ENCODE data around the gene SIL1.

DNA sequence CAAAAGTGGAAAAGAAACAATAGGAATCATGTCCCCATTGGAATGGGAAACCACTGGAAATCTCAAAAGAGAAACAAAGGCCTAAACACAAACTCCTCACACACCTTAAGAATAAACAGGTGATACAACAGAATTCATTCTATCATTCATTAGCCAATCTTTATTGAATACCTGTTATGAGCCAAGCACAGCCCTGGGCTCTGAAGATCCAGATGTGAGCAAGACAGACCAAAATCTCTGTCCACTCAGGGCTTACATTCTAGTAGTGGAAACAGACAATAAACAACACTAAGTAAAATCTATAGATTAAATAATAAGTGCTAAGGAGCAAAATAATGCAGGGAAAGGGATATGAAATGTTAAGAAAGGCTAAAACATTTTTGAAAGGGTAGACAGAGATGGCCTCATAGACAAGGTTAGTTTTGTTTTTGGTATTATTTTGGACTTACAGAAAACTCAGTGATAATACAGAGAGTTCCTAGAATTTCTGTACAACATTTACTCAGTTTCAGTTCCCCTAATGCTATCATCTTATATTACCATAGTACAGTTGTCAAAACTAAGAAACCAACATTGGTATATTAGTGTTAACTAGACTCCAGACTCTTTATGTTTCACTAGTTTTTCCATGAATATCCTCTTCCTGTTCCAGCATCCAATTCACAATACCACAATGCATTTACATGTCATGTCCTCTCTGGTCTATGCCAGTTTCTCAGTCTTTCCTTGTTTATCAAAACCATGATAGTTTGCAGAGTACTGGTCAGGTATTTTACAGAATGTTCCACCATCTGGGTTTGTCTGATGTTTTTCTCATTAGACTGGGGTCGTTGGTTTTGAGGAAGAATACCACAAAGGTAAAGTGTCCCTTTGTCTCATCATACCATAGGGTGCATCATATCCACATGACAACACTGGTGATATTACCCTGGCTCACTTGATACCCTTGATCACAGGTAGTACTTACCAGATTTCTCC lies 103.7 kb downstream of the SIL1 start:
- TF ChIP-seq CTCF (IDR thresholded peaks at IDR 0.05): no peak
- no peak for TF ChIP-seq CREB1 (CRISPR knock-in tag; IDR thresholded peaks at IDR 0.05)
- no peak for TF ChIP-seq NFE2L1 (CRISPR knock-in tag; IDR thresholded peaks at IDR 0.05)
- TF ChIP-seq, protein P1, sequence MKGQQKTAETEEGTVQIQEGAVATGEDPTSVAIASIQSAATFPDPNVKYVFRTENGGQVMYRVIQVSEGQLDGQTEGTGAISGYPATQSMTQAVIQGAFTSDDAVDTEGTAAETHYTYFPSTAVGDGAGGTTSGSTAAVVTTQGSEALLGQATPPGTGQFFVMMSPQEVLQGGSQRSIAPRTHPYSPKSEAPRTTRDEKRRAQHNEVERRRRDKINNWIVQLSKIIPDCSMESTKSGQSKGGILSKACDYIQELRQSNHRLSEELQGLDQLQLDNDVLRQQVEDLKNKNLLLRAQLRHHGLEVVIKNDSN (CRISPR knock-in tag; IDR thresholded peaks at IDR 0.05): no peak
- no peak for TF ChIP-seq GABPB1 (CRISPR knock-in tag; IDR thresholded peaks at IDR 0.05)
- TF ChIP-seq ATF1 (CRISPR knock-in tag; IDR thresholded peaks at IDR 0.05): no peak
- TF ChIP-seq E2F4 (CRISPR knock-in tag; IDR thresholded peaks at IDR 0.05; ENCODE audit: borderline replicate concordance, low read depth): no peak
- TF ChIP-seq, protein P2, sequence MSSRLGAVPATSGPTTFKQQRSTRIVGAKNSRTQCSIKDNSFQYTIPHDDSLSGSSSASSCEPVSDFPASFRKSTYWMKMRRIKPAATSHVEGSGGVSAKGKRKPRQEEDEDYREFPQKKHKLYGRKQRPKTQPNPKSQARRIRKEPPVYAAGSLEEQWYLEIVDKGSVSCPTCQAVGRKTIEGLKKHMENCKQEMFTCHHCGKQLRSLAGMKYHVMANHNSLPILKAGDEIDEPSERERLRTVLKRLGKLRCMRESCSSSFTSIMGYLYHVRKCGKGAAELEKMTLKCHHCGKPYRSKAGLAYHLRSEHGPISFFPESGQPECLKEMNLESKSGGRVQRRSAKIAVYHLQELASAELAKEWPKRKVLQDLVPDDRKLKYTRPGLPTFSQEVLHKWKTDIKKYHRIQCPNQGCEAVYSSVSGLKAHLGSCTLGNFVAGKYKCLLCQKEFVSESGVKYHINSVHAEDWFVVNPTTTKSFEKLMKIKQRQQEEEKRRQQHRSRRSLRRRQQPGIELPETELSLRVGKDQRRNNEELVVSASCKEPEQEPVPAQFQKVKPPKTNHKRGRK (CRISPR knock-in tag; IDR thresholded peaks at IDR 0.05; ENCODE audit: borderline replicate concordance): no peak
- no peak for TF ChIP-seq FOXK1 (CRISPR knock-in tag; IDR thresholded peaks at IDR 0.05)
- no peak for TF ChIP-seq JUN (CRISPR knock-in tag; IDR thresholded peaks at IDR 0.05)

Measured in WTC11 (cell line).